H9 (cell line): ENCODE measurements around the gene CLK3. TPM values are rescaled to one million over a fixed set of nuclear protein-coding genes. Genes with fewer than 3 reads are reported as not detected.

Source experiments
- DNase-seq: peaks from one replicate; pipeline ENCODE4 v3.0.0-alpha.2; 2017
- H2AFZ ChIP-seq: one replicate; pipeline ENCODE4 v1.6.1; 2013; ENCODE audit warnings: mild to moderate bottlenecking, low read length, control low read depth, moderate library complexity
- H2AK5ac ChIP-seq: 2 replicates; pipeline ENCODE4 v1.6.1; 2013; ENCODE audit warnings: low read length, control low read depth, mixed read lengths; ENCODE audit not compliant: insufficient read length
- H2BK120ac ChIP-seq: one replicate; pipeline ENCODE4 v1.6.1; 2013; ENCODE audit warnings: low read depth, mild to moderate bottlenecking, low read length, control low read depth, inconsistent platforms; ENCODE audit not compliant: poor library complexity, severe bottlenecking
- H2BK12ac ChIP-seq: 2 replicates; pipeline ENCODE4 v1.6.1; 2013; ENCODE audit warnings: low read length, control low read depth, mixed read lengths, low read depth; ENCODE audit not compliant: insufficient read length
- H2BK15ac ChIP-seq: 2 replicates; pipeline ENCODE4 v1.6.1; 2013; ENCODE audit warnings: low read depth, low read length, control low read depth
- H2BK20ac ChIP-seq: one replicate; pipeline ENCODE4 v1.6.1; 2013; ENCODE audit warnings: low read depth, mild to moderate bottlenecking, low read length, control low read depth, inconsistent platforms; ENCODE audit not compliant: poor library complexity, severe bottlenecking
- H2BK5ac ChIP-seq: 2 replicates; pipeline ENCODE4 v1.6.1; 2013; ENCODE audit warnings: low read length, control low read depth, mixed read lengths; ENCODE audit not compliant: insufficient read length
- H3K14ac ChIP-seq: 2 replicates; pipeline ENCODE4 v1.6.1; 2013; ENCODE audit warnings: low read length, control low read depth; ENCODE audit not compliant: insufficient read depth
- H3K18ac ChIP-seq: 2 replicates; pipeline ENCODE4 v1.6.1; 2013; ENCODE audit warnings: low read depth, mild to moderate bottlenecking, mixed read lengths, low read length, control low read depth; ENCODE audit not compliant: insufficient read length
- H3K23ac ChIP-seq: 2 replicates; pipeline ENCODE4 v1.6.1; 2013; ENCODE audit warnings: low read length, control low read depth, mixed read lengths, low read depth; ENCODE audit not compliant: insufficient read length
- H3K23me2 ChIP-seq: 2 replicates; pipeline ENCODE4 v1.6.1; 2013; ENCODE audit warnings: low read depth, mild to moderate bottlenecking, mixed read lengths, low read length, control low read depth; ENCODE audit not compliant: insufficient read length, poor library complexity, severe bottlenecking
- H3K27ac ChIP-seq: 2 replicates; pipeline ENCODE4 v1.5.1; 2013; ENCODE audit warnings: low read length, control low read depth, mixed read lengths, low read depth; ENCODE audit not compliant: insufficient read length
- H3K27me3 ChIP-seq: 2 replicates; pipeline ENCODE4 v1.6.1; 2013; ENCODE audit warnings: low read length, control low read depth, inconsistent platforms; ENCODE audit not compliant: insufficient read depth
- H3K4ac ChIP-seq: 2 replicates; pipeline ENCODE4 v1.6.1; 2013; ENCODE audit warnings: low read depth, mild to moderate bottlenecking, control low read depth, inconsistent platforms, low read length, moderate library complexity
- H3K4me1 ChIP-seq: 2 replicates; pipeline ENCODE4 v1.6.1; 2013; ENCODE audit warnings: low read length, control low read depth, inconsistent platforms; ENCODE audit not compliant: insufficient read depth
- H3K4me2 ChIP-seq: 2 replicates; pipeline ENCODE4 v1.6.1; 2013; ENCODE audit warnings: low read length, control low read depth, mixed read lengths; ENCODE audit not compliant: insufficient read length, insufficient read depth
- H3K56ac ChIP-seq: 2 replicates; pipeline ENCODE4 v1.6.1; 2013; ENCODE audit warnings: low read depth, mild to moderate bottlenecking, mixed read lengths, low read length, control low read depth; ENCODE audit not compliant: insufficient read length
- H3K79me1 ChIP-seq: 2 replicates; pipeline ENCODE4 v1.6.1; 2013; ENCODE audit warnings: low read depth, mild to moderate bottlenecking, moderate library complexity, low read length, control low read depth, inconsistent platforms; ENCODE audit not compliant: insufficient read depth, poor library complexity, severe bottlenecking
- H3K79me2 ChIP-seq: 2 replicates; pipeline ENCODE4 v1.6.1; 2013; ENCODE audit warnings: low read length, control low read depth, inconsistent platforms; ENCODE audit not compliant: insufficient read depth
- H3K9ac ChIP-seq: 2 replicates; pipeline ENCODE4 v1.6.1; 2013; ENCODE audit warnings: low read length, control low read depth, mixed read lengths; ENCODE audit not compliant: insufficient read length; ENCODE audit errors: extremely low read depth
- H3K9me3 ChIP-seq: one replicate; pipeline ENCODE4 v1.6.1; 2013; ENCODE audit warnings: low read depth, low read length, inconsistent platforms; ENCODE audit not compliant: control insufficient read depth
- H3T11ph ChIP-seq: one replicate; pipeline ENCODE4 v1.6.1; 2013; ENCODE audit warnings: mild to moderate bottlenecking, low read length, control low read depth, inconsistent platforms
- H4K20me1 ChIP-seq: one replicate; pipeline ENCODE4 v1.6.1; 2013; ENCODE audit not compliant: control insufficient read depth, insufficient read length, insufficient read depth
- H4K5ac ChIP-seq: 2 replicates; pipeline ENCODE4 v1.6.1; 2013; ENCODE audit warnings: low read depth, mild to moderate bottlenecking, mixed read lengths, low read length, control low read depth; ENCODE audit not compliant: insufficient read length
- H4K8ac ChIP-seq: replicated peaks from 2 replicates; pipeline ENCODE4 v1.6.1; 2013; ENCODE audit warnings: low read length, control low read depth, mixed read lengths, low read depth; ENCODE audit not compliant: insufficient read length
- H4K91ac ChIP-seq: 2 replicates; pipeline ENCODE4 v1.6.1; 2013; ENCODE audit warnings: low read depth, mild to moderate bottlenecking, moderate library complexity, mixed read lengths, low read length, control low read depth; ENCODE audit not compliant: insufficient read length
- H3K27ac Mint-ChIP-seq, 3 experiments: 2 replicates in 2 of 3; 3 replicates in 1 of 3; pipeline ENCODE4 v1.8.0; 2020 to 2021; ENCODE audit warnings: mixed read lengths in 3 of 3, mild to moderate bottlenecking in 1 of 3, moderate library complexity in 1 of 3
- H3K27me3 Mint-ChIP-seq: 2 replicates; pipeline ENCODE4 v1.8.0; 2021; ENCODE audit warnings: low read depth, mild to moderate bottlenecking, moderate library complexity, mixed read lengths
- H3K36me3 Mint-ChIP-seq, 3 experiments: 2 replicates in 2 of 3; 3 replicates in 1 of 3; pipeline ENCODE4 v1.8.0; 2020 to 2021; ENCODE audit warnings: low read depth in 3 of 3, mixed read lengths in 3 of 3; ENCODE audit not compliant: insufficient read depth in 1 of 3
- H3K4me1 Mint-ChIP-seq, 2 experiments: 2 replicates each; pipeline ENCODE4 v1.8.0; 2020; ENCODE audit warnings: mixed read lengths in 2 of 2
- H3K4me3 Mint-ChIP-seq, 2 experiments: 2 replicates in 1 of 2; 3 replicates in 1 of 2; pipeline ENCODE4 v1.8.0; 2020 to 2021; ENCODE audit warnings: mild to moderate bottlenecking in 2 of 2, mixed read lengths in 2 of 2, moderate library complexity in 1 of 2
- H3K9me3 Mint-ChIP-seq, 2 experiments: 2 replicates in 1 of 2; 3 replicates in 1 of 2; pipeline ENCODE4 v1.8.0; 2020; ENCODE audit warnings: mild to moderate bottlenecking in 2 of 2, mixed read lengths in 2 of 2, moderate library complexity in 1 of 2
- CTCF ChIP-seq: fragments of 200-600 bp; sonication (generic); conservative IDR thresholded peaks from 3 replicates; pipeline ENCODE4 v1.8.0; 2021; ENCODE audit warnings: antibody characterized with exemption, mild to moderate bottlenecking
- WGBS: extraction: QIAGEN DNeasy Blood & Tissue Kit; methylation state at CpG from one replicate; pipeline ENCODE4 v1.1.7; 2013; ENCODE audit warnings: missing lambda C conversion rate, low lambda C conversion rate, mixed read lengths; ENCODE audit not compliant: insufficient read length; ENCODE audit errors: extremely low coverage; 5-methylcytosine and 5-hydroxymethylcytosine counted together
- total RNA-seq: library from RNA; stranded (reverse); gene quantifications from 2 replicates; pipeline ENCODE4 v1.2.1, GENCODE V29; 2021

Gene CLK3
- total RNA-seq, 1 experiment from 2014 or later, result 40.8 TPM

- H3K9me3 Mint-ChIP-seq, result no peaks in the 10 kb centered on the region
- no peak overlapping the region for H4K91ac ChIP-seq
- no peaks in the 10 kb centered on the region for H3K27me3 ChIP-seq
- no peak overlapping the region for H3K23ac ChIP-seq
- peaks cover 5 to 28% (median 19%) of the 10 kb centered on the region in 3 experiments; a peak in 6 of 7 replicates for H3K36me3 Mint-ChIP-seq
- WGBS, result no CpG with 5 or more reads among the region's 4 CpGs
- H3K4ac ChIP-seq, result no peak overlapping the region
- H2BK120ac ChIP-seq, result no peak overlapping the region
- TF ChIP-seq CTCF, result no peak
- no peaks in the 10 kb centered on the region for H3K79me1 ChIP-seq
- no peak overlapping the region for H3T11ph ChIP-seq
- H2BK20ac ChIP-seq, result no peak overlapping the region
- H3K4me2 ChIP-seq, result no peak overlapping the region
- peaks cover 23 to 27% of the 10 kb centered on the region in 2 experiments for H3K4me1 Mint-ChIP-seq
- no peak overlapping the region for H2BK12ac ChIP-seq
- no peak overlapping the region for H2BK5ac ChIP-seq
- no peaks in the 10 kb centered on the region; the same call in 1 of the 2 replicates for H3K79me2 ChIP-seq
- H2BK15ac ChIP-seq, result no peak overlapping the region
- no peak overlapping the region for H4K8ac ChIP-seq
- no peak overlapping the region for H3K18ac ChIP-seq
- H3K27me3 Mint-ChIP-seq, result no peaks in the 10 kb centered on the region
- no peak overlapping the region for H3K56ac ChIP-seq
- H3K23me2 ChIP-seq, result no peaks in the 10 kb centered on the region
- DNase-seq, result no peak
- H4K5ac ChIP-seq, result no peak overlapping the region
- no peak overlapping the region for H3K14ac ChIP-seq
- peak overlapping the region; percentile 20 to 91 (median 78); a peak in 3 of 7 replicates for H3K27ac Mint-ChIP-seq
- H3K9ac ChIP-seq, result no peak overlapping the region
- H3K9me3 ChIP-seq, result no peaks in the 10 kb centered on the region
- H3K27ac ChIP-seq, result no peak overlapping the region
- no peak overlapping the region; a peak in 1 of 5 replicates for H3K4me3 Mint-ChIP-seq
- H3K4me1 ChIP-seq, result peaks cover 11% of the 10 kb centered on the region
- H2AFZ ChIP-seq, result no peak overlapping the region
- no peaks in the 10 kb centered on the region for H4K20me1 ChIP-seq
- H2AK5ac ChIP-seq, result no peak overlapping the region
These were observed 26.7 kb downstream of the CLK3 start for GRCh38 chr15:74642348-74642733.
